ENCODE measurements around the gene TMEM132D.

Gene TMEM132D

DNA sequence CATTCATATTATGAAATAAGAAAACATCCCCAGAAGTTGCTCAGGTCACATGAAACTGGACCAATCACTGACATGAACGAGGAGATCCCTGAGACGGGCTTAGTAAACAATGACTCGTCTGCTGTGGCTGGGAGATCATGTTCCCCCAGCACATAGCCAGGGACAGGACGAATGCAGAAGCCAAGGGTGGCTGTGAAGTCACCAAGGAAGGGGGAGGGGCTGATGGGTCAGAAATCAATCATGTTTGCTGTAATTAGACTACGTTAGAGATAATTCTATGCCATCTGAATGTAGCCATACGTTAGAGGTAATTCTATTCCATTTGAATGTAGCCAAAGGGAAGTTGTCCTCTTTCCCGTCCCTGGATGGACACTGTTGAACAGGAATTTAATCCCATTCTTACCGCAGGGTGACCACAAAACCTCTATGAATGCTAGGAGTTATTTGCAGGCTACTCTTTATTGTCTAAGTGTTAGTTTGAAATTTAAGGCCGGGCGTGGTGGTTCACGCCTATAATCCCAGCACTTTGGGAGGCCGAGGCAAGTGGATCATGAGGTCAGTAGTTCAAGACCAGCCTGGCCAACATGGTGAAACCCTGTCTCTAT lies 332.9 kb downstream of the TMEM132D start:
- no peak overlapping the region for H3K9ac ChIP-seq (ENCODE audit: low read length)

DNA sequence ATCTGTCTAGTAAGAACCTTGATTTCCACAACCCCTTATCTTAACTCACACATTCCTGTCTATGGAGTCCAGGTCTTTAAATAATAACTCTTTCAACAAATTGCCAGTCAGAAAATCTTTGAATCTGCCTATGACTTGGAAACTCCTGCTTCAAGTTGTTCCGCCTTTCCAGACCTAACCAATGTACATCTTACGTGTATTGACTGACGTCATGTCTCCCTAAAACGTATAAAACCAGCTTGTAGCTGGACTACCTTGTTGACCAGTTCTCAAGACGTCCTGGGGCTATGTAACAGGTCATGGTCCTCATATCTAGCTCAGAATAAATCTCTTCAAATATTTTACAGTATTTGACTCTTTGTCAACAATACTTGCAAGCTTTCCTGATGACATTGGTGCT lies 337.0 kb downstream of the TMEM132D start:
- no peak for DNase-seq
- Histone ChIP-seq H3K36me3 (ENCODE audit: control insufficient read depth in 1 of 2, insufficient read depth in 2 of 2, low read depth in 1 of 2, low read length in 2 of 2) (no peaks in the 10 kb centered on the region), H3K14ac (ENCODE audit: low read length in 2 of 2) (no peak overlapping the region), H3K79me1 (replicated peaks; ENCODE audit: low read length, poor library complexity, severe bottlenecking) (no peaks in the 10 kb centered on the region), H3K4me2 (ENCODE audit: low read length, poor library complexity, severe bottlenecking) (no peak overlapping the region), H2BK15ac (ENCODE audit: low read depth, poor library complexity, severe bottlenecking) (no peak overlapping the region), H2AFZ (ENCODE audit: low read depth, low read length) (no peak overlapping the region), H3K18ac (ENCODE audit: low read depth in 1 of 2, low read length in 2 of 2) (no peak overlapping the region), H3K27me3 (ENCODE audit: control insufficient read depth in 1 of 2, insufficient read depth in 1 of 2, low read length in 2 of 2) (no peaks in the 10 kb centered on the region), H3K9ac (ENCODE audit: low read length) (no peak overlapping the region), H4K91ac (ENCODE audit: low read length) (no peak overlapping the region), H2BK5ac (ENCODE audit: low read depth, low read length, poor library complexity, severe bottlenecking) (no peak overlapping the region), H2AK5ac (ENCODE audit: low read length, severe bottlenecking) (no peak overlapping the region), H2BK120ac (ENCODE audit: low read depth, low read length) (no peak overlapping the region), H4K8ac (ENCODE audit: low read length) (no peak overlapping the region), H3K4ac (ENCODE audit: low read depth in 1 of 2, low read length in 2 of 2) (no peak overlapping the region), H3K27ac (ENCODE audit: low read length, poor library complexity, severe bottlenecking) (no peak overlapping the region), H3K23ac (ENCODE audit: low read length in 2 of 2) (no peak overlapping the region), H3K4me3 (ENCODE audit: insufficient read depth in 1 of 2, low read depth in 1 of 2, low read length in 2 of 2) (no peak overlapping the region), H3K4me1 (ENCODE audit: control insufficient read depth, insufficient read depth, low read depth, low read length) (peaks cover under 1% of the 10 kb centered on the region), H2BK12ac (ENCODE audit: low read length in 2 of 2) (no peak overlapping the region), H3K9me3 (ENCODE audit: control insufficient read depth, low read length) (peaks cover 50% of the 10 kb centered on the region)
- 69% methylated on average over 5 of the region's 5 CpGs for WGBS

More for the DNA sequence above, 332.9 kb downstream of the TMEM132D start:
- Histone ChIP-seq H2BK5ac (ENCODE audit: low read depth, low read length, poor library complexity, severe bottlenecking) (no peak overlapping the region), H3K4me3 (ENCODE audit: insufficient read depth in 1 of 2, low read depth in 1 of 2, low read length in 2 of 2) (no peak overlapping the region), H4K8ac (ENCODE audit: low read length) (no peak overlapping the region), H3K27me3 (ENCODE audit: control insufficient read depth in 1 of 2, insufficient read depth in 1 of 2, low read length in 2 of 2) (no peaks in the 10 kb centered on the region), H3K23ac (ENCODE audit: low read length in 2 of 2) (no peak overlapping the region), H3K27ac (ENCODE audit: low read length, poor library complexity, severe bottlenecking) (no peak overlapping the region), H2AK5ac (ENCODE audit: low read length, severe bottlenecking) (no peak overlapping the region), H3K18ac (ENCODE audit: low read depth in 1 of 2, low read length in 2 of 2) (no peak overlapping the region), H3K4me2 (ENCODE audit: low read length, poor library complexity, severe bottlenecking) (peak overlapping the region; percentile 8), H3K4ac (ENCODE audit: low read depth in 1 of 2, low read length in 2 of 2) (no peak overlapping the region), H4K91ac (ENCODE audit: low read length) (no peak overlapping the region), H2BK120ac (ENCODE audit: low read depth, low read length) (no peak overlapping the region), H3K14ac (ENCODE audit: low read length in 2 of 2) (no peak overlapping the region), H3K9me3 (ENCODE audit: control insufficient read depth, low read length) (peaks cover 27% of the 10 kb centered on the region), H2BK15ac (ENCODE audit: low read depth, poor library complexity, severe bottlenecking) (no peak overlapping the region), H2BK12ac (ENCODE audit: low read length in 2 of 2) (no peak overlapping the region), H3K4me1 (ENCODE audit: control insufficient read depth, insufficient read depth, low read depth, low read length) (peaks cover 5% of the 10 kb centered on the region), H2AFZ (ENCODE audit: low read depth, low read length) (no peak overlapping the region), H3K79me1 (replicated peaks; ENCODE audit: low read length, poor library complexity, severe bottlenecking) (no peaks in the 10 kb centered on the region), H3K36me3 (ENCODE audit: control insufficient read depth in 1 of 2, insufficient read depth in 2 of 2, low read depth in 1 of 2, low read length in 2 of 2) (no peaks in the 10 kb centered on the region)
- WGBS, result 66% methylated on average over 12 of the region's 12 CpGs
- DNase-seq, result no peak

- Histone ChIP-seq H3K4ac (ENCODE audit: low read depth in 1 of 2, low read length in 2 of 2) (no peak overlapping the region), H3K9me3 (ENCODE audit: control insufficient read depth, low read length) (peaks cover 40% of the 10 kb centered on the region), H3K4me2 (ENCODE audit: low read length, poor library complexity, severe bottlenecking) (no peak overlapping the region), H3K9ac (ENCODE audit: low read length) (no peak overlapping the region), H2BK120ac (ENCODE audit: low read depth, low read length) (no peak overlapping the region), H3K27ac (ENCODE audit: low read length, poor library complexity, severe bottlenecking) (no peak overlapping the region), H4K8ac (ENCODE audit: low read length) (no peak overlapping the region), H2BK15ac (ENCODE audit: low read depth, poor library complexity, severe bottlenecking) (no peak overlapping the region), H3K27me3 (ENCODE audit: control insufficient read depth in 1 of 2, insufficient read depth in 1 of 2, low read length in 2 of 2) (no peaks in the 10 kb centered on the region), H2BK5ac (ENCODE audit: low read depth, low read length, poor library complexity, severe bottlenecking) (no peak overlapping the region), H2BK12ac (ENCODE audit: low read length in 2 of 2) (no peak overlapping the region), H3K4me3 (ENCODE audit: insufficient read depth in 1 of 2, low read depth in 1 of 2, low read length in 2 of 2) (no peak overlapping the region), H2AK5ac (ENCODE audit: low read length, severe bottlenecking) (no peak overlapping the region), H3K14ac (ENCODE audit: low read length in 2 of 2) (no peak overlapping the region), H3K4me1 (ENCODE audit: control insufficient read depth, insufficient read depth, low read depth, low read length) (no peaks in the 10 kb centered on the region), H3K18ac (ENCODE audit: low read depth in 1 of 2, low read length in 2 of 2) (no peak overlapping the region), H3K79me1 (replicated peaks; ENCODE audit: low read length, poor library complexity, severe bottlenecking) (no peaks in the 10 kb centered on the region), H3K23ac (ENCODE audit: low read length in 2 of 2) (no peak overlapping the region), H3K36me3 (ENCODE audit: control insufficient read depth in 1 of 2, insufficient read depth in 2 of 2, low read depth in 1 of 2, low read length in 2 of 2) (no peaks in the 10 kb centered on the region), H2AFZ (ENCODE audit: low read depth, low read length) (no peak overlapping the region), H4K91ac (ENCODE audit: low read length) (no peak overlapping the region)
- 44% methylated on average over 2 of the region's 2 CpGs for WGBS
- DNase-seq, result no peak
Measured at GRCh38 chr12:129564768-129565167, 339.1 kb downstream of the TMEM132D start.

- H2BK5ac ChIP-seq (ENCODE audit: low read depth, low read length, poor library complexity, severe bottlenecking), result no peak overlapping the region
- no peak overlapping the region for H3K4ac ChIP-seq (ENCODE audit: low read depth in 1 of 2, low read length in 2 of 2)
- no peak overlapping the region for H3K4me2 ChIP-seq (ENCODE audit: low read length, poor library complexity, severe bottlenecking)
- H3K79me1 ChIP-seq (replicated peaks; ENCODE audit: low read length, poor library complexity, severe bottlenecking), result no peaks in the 10 kb centered on the region
- H3K4me1 ChIP-seq (ENCODE audit: control insufficient read depth, insufficient read depth, low read depth, low read length), result no peaks in the 10 kb centered on the region
- no peak overlapping the region for H3K27ac ChIP-seq (ENCODE audit: low read length, poor library complexity, severe bottlenecking)
- H2BK120ac ChIP-seq (ENCODE audit: low read depth, low read length), result no peak overlapping the region
- H3K9ac ChIP-seq (ENCODE audit: low read length), result no peak overlapping the region
- no peak overlapping the region for H2BK12ac ChIP-seq (ENCODE audit: low read length in 2 of 2)
- H3K36me3 ChIP-seq (ENCODE audit: control insufficient read depth in 1 of 2, insufficient read depth in 2 of 2, low read depth in 1 of 2, low read length in 2 of 2), result no peaks in the 10 kb centered on the region
- no peak overlapping the region for H3K23ac ChIP-seq (ENCODE audit: low read length in 2 of 2)
- no peak overlapping the region for H3K14ac ChIP-seq (ENCODE audit: low read length in 2 of 2)
- no peak overlapping the region for H4K8ac ChIP-seq (ENCODE audit: low read length)
- no peak overlapping the region for H3K18ac ChIP-seq (ENCODE audit: low read depth in 1 of 2, low read length in 2 of 2)
- no peak overlapping the region for H2BK15ac ChIP-seq (ENCODE audit: low read depth, poor library complexity, severe bottlenecking)
- H2AFZ ChIP-seq (ENCODE audit: low read depth, low read length), result no peak overlapping the region
- no peak overlapping the region for H4K91ac ChIP-seq (ENCODE audit: low read length)
- H3K27me3 ChIP-seq (ENCODE audit: control insufficient read depth in 1 of 2, insufficient read depth in 1 of 2, low read length in 2 of 2), result no peaks in the 10 kb centered on the region
- no peak for DNase-seq
- no peak overlapping the region for H3K4me3 ChIP-seq (ENCODE audit: insufficient read depth in 1 of 2, low read depth in 1 of 2, low read length in 2 of 2)
- 70% methylated on average over 2 of the region's 2 CpGs for WGBS
- no peak overlapping the region for H2AK5ac ChIP-seq (ENCODE audit: low read length, severe bottlenecking)
- peaks cover 41% of the 10 kb centered on the region for H3K9me3 ChIP-seq (ENCODE audit: control insufficient read depth, low read length)
Measured at GRCh38 chr12:129563266-129563665, 340.6 kb downstream of the TMEM132D start.

All from mesenchymal stem cell (in vitro differentiated cells and primary cell).